A673 (cell line): ENCODE data around the gene IPO13. TPM values are rescaled to one million over a fixed set of nuclear protein-coding genes. Genes with fewer than 3 reads are reported as not detected.
A peak's percentile ranks its signal among the peaks of the same experiment; 100 is the strongest.

Experiments
- Bru-seq: library from RNA; stranded (reverse); fragments of 400-500 nt; gene quantifications from one replicate; lab custom pipeline; 2021; lab: Mats Ljungman, UMichigan
- BruChase-seq, 2 experiments: library from RNA; stranded (reverse); fragments of 400-500 nt; gene quantifications; one replicate each; lab custom pipeline; 2021; lab: Mats Ljungman, UMichigan
- BruUV-seq: library from RNA; stranded (reverse); fragments of 400-500 nt; replicated peaks from 2 replicates; lab custom pipeline; 2021; lab: Mats Ljungman, UMichigan
- CTCF ChIA-PET: fragments of 300-600 bp; sonication (Branson Sonifier 250); formaldehyde crosslinking; loops from one replicate; lab custom pipeline; 2022; ENCODE audit warnings: antibody characterized with exemption; lab: Charles Lee
- POLR2A ChIA-PET: fragments of 300-600 bp; sonication (Branson Sonifier 250); formaldehyde crosslinking; loops from one replicate; lab custom pipeline; 2022; ENCODE audit warnings: antibody characterized with exemption; ENCODE audit not compliant: low non-redundant PET; lab: Charles Lee
- DNase-seq: peaks from one replicate; pipeline ENCODE4 v3.0.0-alpha.2; 2015; ENCODE audit warnings: low spot score
- H3K27ac ChIP-seq: fragments of 200-600 bp; sonication (generic); 2 replicates; pipeline ENCODE4 v1.5.1; 2016; ENCODE audit warnings: mixed run types, low read depth, mild to moderate bottlenecking, mixed read lengths, antibody characterized with exemption, low read length; ENCODE audit not compliant: poor library complexity, severe bottlenecking
- H3K27me3 ChIP-seq: fragments of 200-600 bp; sonication (generic); replicated peaks from 2 replicates; pipeline ENCODE4 v1.6.1; 2017; ENCODE audit warnings: mixed run types, low read depth, mild to moderate bottlenecking, mixed read lengths, antibody characterized with exemption, low read length; ENCODE audit not compliant: insufficient read depth, poor library complexity
- H3K36me3 ChIP-seq: fragments of 200-600 bp; sonication (generic); 2 replicates; pipeline ENCODE4 v1.6.1; 2016; ENCODE audit warnings: mixed run types, mild to moderate bottlenecking, mixed read lengths, antibody characterized with exemption, low read length; ENCODE audit not compliant: insufficient read depth, poor library complexity, severe bottlenecking
- H3K4me1 ChIP-seq: fragments of 200-600 bp; sonication (generic); 2 replicates; pipeline ENCODE4 v1.6.1; 2017; ENCODE audit warnings: mixed run types, mild to moderate bottlenecking, mixed read lengths, antibody characterized with exemption, low read length; ENCODE audit not compliant: insufficient read depth, poor library complexity, severe bottlenecking
- H3K4me3 ChIP-seq: fragments of 200-600 bp; sonication (generic); 2 replicates; pipeline ENCODE4 v1.5.1; 2016; ENCODE audit warnings: low read depth, mixed run types, mild to moderate bottlenecking, mixed read lengths, low read length; ENCODE audit not compliant: poor library complexity, severe bottlenecking
- H3K9me3 ChIP-seq: fragments of 200-600 bp; sonication (generic); 2 replicates; pipeline ENCODE4 v1.6.1; 2016; ENCODE audit warnings: mixed run types, low read depth, mild to moderate bottlenecking, mixed read lengths, antibody characterized with exemption, low read length; ENCODE audit not compliant: poor library complexity, severe bottlenecking
- CTCF ChIP-seq: fragments of 300-800, 200-600 bp; sonication (generic); conservative IDR thresholded peaks from 2 replicates; pipeline ENCODE4 v1.5.1; 2017; ENCODE audit warnings: low read depth, mild to moderate bottlenecking, antibody characterized with exemption, low read length, moderate library complexity, mixed read lengths
- EZH2 ChIP-seq: fragments of 200-600 bp; sonication (generic); IDR thresholded peaks from 2 replicates; pipeline ENCODE4 v1.6.1; 2017; ENCODE audit warnings: borderline replicate concordance, low read depth, mild to moderate bottlenecking, mixed read lengths, antibody characterized with exemption, low read length; ENCODE audit not compliant: poor library complexity, severe bottlenecking
- intact Hi-C: fragments of 100-400 bp; cut with micrococcal nuclease; formaldehyde crosslinking; loops from one replicate; pipeline ENCODE4 v1.10.0; 2022; ENCODE audit not compliant: unreplicated experiment
- long read RNA-seq: library from polyadenylated mRNA; stranded (forward); transcript quantifications from one replicate; pipeline ENCODE4 v2.0.0, GENCODE V29; 2022
- total RNA-seq: library from RNA; stranded (reverse); gene quantifications from 2 replicates; pipeline ENCODE4 v1.2.3, GENCODE V29; 2021

IPO13 gene
- total RNA-seq = 44.1 and 53.4 TPM in 2 replicates
- Bru-seq, nascent RNA = percentile 62 among the genes with signal in this experiment
- percentile 76 among the genes with signal in this experiment for BruChase-seq, experiment 1, labeled RNA remaining after a 2-hour chase
- BruChase-seq, experiment 2, labeled RNA remaining after a 6-hour chase = percentile 79 among the genes with signal in this experiment
- long read RNA-seq, transcript IPO13-202 (20 exons, 3,894 nt) = major isoform, 51 of 82 reads
- long read RNA-seq, partial matches to known transcripts = 10 of 82 reads
- long read RNA-seq, other reads (novel, unspliced or antisense) = 21 of 82 reads

GRCh38 chr1:43946236-43947060, at the start of gene IPO13:
IPO13 (plus strand) TSS chr1:43946950; CDS start chr1:43947601, 651 bp downstream.
- ChIA-PET CTCF (interaction anchor here (0.6 to 1.4 kb wide), 3 partner anchors 12 to 1025 kb away, joined by 3 to 10 read pairs (median 4); no protein-coding TSS in a partner anchor), POLR2A (no interaction called here)
- peaks cover 19% of the 10 kb centered on the region for H3K4me1 ChIP-seq
- intact Hi-C loops = no loop called here
- peak within 1 kb of the TSS; percentile 92 for H3K4me3 ChIP-seq
- DNase-seq = peak; percentile 98
- TF ChIP-seq EZH2 (no peak), CTCF (peak; percentile 84)
- no peaks in the 10 kb centered on the region for H3K27me3 ChIP-seq
- H3K27ac ChIP-seq = peak within 1 kb of the TSS; percentile 99
- no peaks in the 10 kb centered on the region for H3K36me3 ChIP-seq
- no peaks in the 10 kb centered on the region for H3K9me3 ChIP-seq
- BruUV-seq = no TSS peak

- ChIA-PET CTCF (interaction anchor here (1.4 kb wide), 1 partner anchor 36 kb away, joined by 4 read pairs; no protein-coding TSS in a partner anchor), POLR2A (no interaction called here)
- TF ChIP-seq CTCF (no peak), EZH2 (no peak)
- no TSS peak for BruUV-seq
- Histone ChIP-seq H3K9me3 (no peaks in the 10 kb centered on the region), H3K27ac (no peak overlapping the region), H3K27me3 (no peaks in the 10 kb centered on the region), H3K4me3 (no peak overlapping the region), H3K36me3 (no peaks in the 10 kb centered on the region), H3K4me1 (no peaks in the 10 kb centered on the region)
- intact Hi-C loops = no loop called here
- no peak for DNase-seq
These were observed 47.8 kb upstream of the IPO13 start for GRCh38 chr1:43898981-43899380.

DNA sequence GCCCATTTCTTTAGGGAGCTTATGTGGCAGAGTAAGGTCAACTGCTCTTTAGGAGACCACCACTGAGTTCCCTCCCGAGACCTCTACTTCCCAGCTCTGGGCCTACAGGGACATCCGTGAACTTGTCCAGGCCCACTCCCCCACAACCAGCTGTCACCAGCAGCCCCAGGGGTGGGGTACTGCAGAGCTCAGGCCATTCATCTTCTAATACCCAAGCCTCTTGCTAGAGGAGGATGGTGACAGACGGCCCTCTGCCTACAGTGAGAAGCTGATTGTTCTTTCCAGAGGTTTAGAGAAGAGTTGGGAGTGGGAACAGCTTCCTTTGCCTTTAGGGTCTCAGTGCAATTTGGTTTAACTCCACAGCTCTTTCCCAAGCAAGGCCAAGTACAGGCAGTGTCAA, 46.4 kb upstream of the IPO13 start:
- BruUV-seq = no TSS peak
- DNase-seq = no peak
- CTCF ChIA-PET = no interaction called here
- Histone ChIP-seq H3K4me1 (no peaks in the 10 kb centered on the region), H3K9me3 (no peaks in the 10 kb centered on the region), H3K27me3 (no peaks in the 10 kb centered on the region), H3K36me3 (no peaks in the 10 kb centered on the region), H3K27ac (no peak overlapping the region), H3K4me3 (no peak overlapping the region)
- intact Hi-C loops = no loop called here
- no peak for TF ChIP-seq CTCF
- no peak for TF ChIP-seq EZH2
- POLR2A ChIA-PET = no interaction called here
